Uterus (tissue), 2 donors: ENCODE measurements around the gene DNAJC30.

Source experiments
- CTCF ChIP-seq, 4 experiments: fragments of 200-600 bp in 2 of 4; fragments of 450-650 bp in 2 of 4; sonication (generic) in 2 of 4; IDR thresholded peaks; one replicate each; pipeline ENCODE4 v1.5.1; 2016 to 2019; ENCODE audit warnings: antibody characterized with exemption in 4 of 4, mild to moderate bottlenecking in 2 of 4, moderate library complexity in 1 of 4
- POLR2A ChIP-seq, 2 donors: fragments of 450-650 bp; IDR thresholded peaks; one replicate each; pipeline ENCODE4 v1.6.1; 2016; ENCODE audit warnings: antibody characterized with exemption in 2 of 2, mild to moderate bottlenecking in 1 of 2, moderate library complexity in 1 of 2

- TF ChIP-seq POLR2A (IDR thresholded peaks at IDR 0.05) (no peak), CTCF (IDR thresholded peaks at IDR 0.05) (no peak)
Measured at GRCh38 chr7:73635428-73636200, 47.6 kb downstream of the DNAJC30 start.
